Measurements from ENCODE around the gene ABCA13.

Gene ABCA13

DNA sequence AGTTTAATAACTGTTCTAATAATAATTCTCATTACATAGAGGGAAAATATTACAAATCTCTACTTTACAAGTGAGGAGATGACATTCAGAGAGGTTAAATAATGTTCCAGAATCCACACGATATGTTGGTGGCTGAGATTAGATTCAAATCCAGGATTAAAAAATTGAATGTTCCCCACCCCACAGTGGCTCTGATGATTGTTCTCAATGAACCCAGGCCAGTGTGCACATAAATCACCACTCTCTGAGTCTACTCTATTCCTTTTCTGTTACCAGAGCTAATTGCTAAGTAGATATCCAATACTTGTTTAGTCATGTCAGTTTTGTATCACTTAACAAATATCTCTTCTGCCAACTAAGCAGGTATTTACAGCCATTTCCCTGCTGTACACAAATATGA is 281.0 kb downstream of the ABCA13 start:
- DNase-seq: no peak

DNA sequence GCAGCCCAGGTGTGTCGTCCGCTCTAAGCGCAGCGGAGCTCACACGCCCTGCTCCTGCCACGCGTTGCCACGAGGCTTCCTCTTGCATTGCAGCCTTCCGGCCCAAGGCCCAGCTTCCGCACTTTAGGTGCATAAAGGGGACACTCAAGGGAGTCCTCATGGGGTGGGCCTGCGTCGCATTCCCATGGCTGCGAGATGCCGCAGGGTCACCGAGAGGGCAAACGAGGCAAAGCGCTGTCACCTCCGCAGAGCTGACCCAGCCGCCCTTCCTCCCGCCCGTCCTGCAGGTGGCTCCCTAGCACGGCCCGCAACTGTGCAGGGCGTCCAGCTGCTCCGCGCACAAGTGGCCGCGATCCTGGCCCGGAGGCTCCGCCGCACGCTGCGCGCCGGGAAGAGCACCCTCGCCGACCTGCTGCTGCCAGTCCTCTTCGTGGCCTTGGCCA is 283.5 kb downstream of the ABCA13 start:
- no peak for DNase-seq

DNA sequence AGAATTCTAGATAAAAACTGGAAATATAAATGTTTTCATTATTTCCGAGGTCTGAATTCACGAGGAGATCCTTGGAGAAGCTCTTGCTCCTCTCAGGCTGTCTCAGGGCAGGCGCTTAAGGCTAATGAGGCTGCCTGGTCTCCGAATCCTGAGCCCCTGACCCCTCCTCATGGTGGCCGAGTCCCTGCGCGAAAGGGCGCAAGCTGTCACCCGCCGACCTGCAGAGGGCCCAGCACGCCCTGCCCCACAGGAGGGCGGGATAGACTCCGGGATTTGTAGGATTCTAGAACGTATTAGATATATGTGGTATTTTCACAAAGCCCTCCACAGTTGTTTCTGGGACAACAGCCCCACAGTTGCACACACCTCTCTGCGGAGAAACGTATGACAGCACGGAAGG is 284.1 kb downstream of the ABCA13 start:
- no peak for DNase-seq

DNA sequence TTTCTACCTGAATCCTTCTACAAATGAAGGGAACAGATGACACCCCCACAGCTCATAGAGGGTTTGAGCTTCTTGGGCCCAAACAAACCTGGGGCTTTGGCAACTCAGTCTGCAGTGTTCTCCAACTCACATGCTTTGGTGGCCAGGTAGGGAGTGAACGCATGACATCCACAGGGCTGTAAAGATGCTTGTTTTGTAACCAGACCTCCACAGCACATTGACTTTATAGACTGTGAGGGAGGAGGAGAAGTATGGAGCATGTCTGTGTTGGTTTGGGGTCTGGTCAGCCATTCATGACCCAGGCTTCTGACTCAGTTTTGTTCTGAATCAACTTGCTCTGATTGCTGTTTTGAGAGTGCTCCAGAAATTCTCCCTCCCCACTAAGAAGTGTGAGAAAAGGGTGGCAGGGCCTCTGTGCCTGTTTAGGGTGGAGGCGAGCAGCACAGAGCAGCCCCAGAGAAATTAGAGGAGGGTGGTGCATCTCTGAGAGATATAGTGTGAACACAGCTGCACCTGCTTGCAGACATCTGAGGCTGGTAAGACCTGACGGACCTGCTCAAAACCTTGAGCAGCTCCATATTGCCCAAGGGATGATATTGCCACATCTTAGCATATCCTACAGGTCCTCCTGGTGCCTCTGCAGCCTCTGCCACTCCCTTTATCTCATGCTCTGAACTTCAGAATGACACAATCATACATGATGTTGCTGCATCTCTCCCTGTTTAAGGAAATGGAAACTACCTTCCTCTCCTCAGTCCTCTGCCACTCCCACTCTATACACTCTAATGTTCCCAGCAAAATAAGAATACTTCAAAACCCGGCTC is 287.7 kb downstream of the ABCA13 start:
- no peak for DNase-seq

DNA sequence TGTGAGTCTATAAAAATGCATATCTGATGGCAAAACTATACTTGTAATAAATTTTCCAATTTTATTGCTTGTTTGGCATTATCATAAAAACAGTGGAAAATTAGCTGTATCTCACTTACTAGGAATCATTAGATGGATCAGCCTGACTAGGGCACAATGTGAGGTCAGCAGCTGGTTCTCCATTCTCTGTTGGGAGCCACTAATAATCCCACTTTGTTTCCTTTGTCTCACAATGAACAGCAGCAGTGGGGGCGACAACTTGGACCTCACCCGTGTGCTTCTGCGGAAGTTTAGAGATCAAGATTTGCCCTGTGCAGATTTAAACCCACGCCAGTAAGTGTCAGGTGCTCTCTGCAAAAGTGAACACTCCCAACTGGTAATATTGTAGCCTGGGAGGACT is 295.5 kb downstream of the ABCA13 start:
- DNase-seq: no peak

DNA sequence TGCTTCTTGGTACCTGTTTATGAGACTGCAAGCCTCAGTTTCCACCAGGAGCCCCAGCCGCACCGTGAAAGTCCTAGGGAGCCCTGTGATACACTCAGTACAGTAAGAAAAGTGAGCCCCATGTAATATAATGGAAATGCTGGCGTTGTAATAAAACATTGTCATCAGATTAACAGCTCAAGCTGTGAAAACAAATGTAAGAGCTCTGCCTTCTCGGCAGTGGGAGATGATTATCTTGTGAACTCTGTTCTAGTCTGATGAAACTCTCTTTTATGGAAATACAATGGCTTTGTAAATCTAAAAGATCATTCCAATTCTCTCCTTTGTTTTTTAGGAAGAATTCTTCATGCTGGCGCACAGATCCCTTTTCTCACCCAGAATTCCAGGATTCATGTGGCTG is 299.9 kb downstream of the ABCA13 start:
- DNase-seq: no peak

DNA sequence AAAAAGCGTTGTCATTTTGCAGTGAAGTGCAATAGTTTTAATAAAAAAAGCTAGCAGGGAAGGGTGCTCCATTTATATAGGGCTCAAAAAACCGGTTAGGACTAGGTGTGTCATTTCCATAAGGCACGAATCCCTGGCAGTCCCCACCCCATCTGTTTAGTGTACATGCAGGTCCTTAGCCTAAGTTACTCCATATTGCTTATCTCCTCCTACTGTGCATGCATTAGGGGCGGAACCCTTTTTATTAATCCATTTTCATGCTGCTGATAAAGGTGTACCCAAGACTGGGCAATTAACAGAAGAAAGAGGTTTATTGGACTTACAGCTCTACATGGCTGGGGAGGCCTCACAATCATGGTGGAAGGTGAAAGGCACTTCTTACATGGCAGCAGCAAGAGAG is 301.4 kb downstream of the ABCA13 start:
- DNase-seq: no peak

DNA sequence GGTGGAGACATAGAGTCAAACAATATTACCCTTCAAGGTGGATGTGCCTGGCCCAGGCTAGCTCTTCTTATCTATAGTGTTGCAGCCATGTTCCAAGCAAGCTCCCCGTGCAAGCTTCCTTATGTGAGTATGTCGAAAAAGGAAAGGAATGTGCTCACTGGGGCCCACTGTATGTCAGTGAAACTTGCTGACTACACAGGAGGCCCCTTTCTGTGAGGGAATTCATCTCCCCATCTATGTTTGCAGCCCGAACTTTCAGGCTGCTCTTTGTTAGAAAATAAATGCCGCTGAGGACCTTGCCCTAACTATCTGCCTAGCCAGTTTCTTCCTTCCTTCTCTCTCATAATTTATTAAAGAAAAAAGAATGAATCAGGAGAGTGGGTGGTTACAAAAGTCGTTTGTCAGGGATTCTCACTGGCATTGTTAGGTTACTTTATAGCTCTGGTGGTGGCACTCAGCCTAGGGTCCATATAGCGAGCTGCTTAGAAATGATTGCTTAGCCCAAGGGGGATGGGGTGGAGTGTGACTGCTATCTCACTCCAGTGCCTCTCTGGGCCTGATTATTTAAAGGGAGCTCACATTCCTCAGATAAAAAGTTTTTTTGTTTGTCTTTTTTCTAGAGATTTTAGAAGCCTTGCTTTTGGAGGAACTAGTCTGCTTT is 302.1 kb downstream of the ABCA13 start:
- no peak for DNase-seq

DNA sequence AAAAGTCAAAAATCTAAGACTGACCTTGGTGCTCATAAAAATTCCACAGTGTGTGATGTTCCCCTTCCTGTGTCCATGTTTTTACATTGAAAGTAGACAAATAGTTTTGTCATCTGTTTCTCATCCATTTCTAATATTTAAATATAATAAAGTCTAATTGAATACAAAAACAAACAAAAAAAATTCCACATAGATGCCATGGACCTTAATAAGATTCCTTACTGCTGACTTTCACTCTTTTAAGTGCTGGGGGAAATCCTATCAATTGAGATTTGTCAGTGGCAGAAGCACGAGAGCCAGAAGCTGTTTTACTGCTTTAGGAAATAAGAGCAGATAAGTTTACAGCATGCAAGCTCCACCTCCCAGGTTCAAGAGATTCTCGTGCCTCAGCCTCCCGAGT is 310.0 kb downstream of the ABCA13 start:
- DNase-seq: no peak

DNA sequence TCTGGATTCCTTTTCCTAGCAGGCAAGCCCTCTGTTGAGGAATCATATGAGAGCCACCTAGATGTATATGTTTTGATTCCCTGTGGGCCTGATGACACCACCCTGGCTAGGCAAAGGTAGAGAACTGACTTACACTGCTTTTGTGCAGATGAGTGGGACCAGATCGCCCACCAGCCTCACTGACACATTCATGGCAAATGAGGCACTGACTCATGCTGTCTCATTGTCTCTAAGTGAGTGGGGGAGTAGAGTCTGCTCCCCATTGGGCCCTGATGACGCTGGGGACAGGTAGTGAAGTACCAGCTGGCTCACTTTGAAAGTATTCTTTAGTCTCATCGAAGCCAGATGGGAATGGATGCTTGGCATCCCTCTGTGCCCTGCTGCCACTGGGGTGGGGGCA is 326.3 kb downstream of the ABCA13 start:
- peak; percentile 4 for DNase-seq

DNA sequence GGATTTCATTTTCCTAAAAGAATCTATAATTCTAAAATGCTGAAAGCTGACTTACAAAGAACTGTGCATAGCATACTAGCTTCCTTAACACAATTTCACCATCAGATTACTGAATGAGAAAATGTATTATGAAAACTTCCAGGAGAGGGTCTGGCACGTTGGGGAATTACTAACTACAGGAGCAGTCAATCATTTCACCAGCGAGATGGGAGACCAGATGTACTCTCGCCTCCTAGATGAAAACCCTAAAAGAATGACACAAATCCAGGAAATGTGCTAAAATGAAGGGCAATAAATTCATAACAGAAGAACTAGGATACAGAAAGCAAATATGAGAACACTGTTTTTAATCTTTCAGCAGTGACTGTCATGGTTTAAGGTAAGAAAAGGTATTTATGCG is 330.8 kb downstream of the ABCA13 start:
- no peak for DNase-seq

DNA sequence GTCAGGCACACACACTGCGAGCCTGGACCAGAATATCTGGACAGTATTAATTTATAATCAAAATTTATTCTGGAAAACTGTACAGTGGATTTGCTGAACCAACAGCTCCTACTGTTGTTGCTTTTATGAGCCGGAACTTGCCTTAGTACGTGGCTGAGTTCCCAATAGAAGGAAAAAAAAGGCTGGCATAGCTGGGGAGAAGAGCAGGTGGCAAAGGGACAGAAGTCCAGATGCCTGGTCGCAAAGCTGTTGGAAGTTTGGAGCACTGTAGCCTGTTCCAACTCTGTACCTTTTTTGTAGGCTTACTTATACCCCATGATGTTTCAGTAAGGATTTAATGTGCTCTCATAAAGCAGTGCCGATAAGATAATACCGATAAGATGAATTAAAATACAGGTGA is 333.8 kb downstream of the ABCA13 start:
- DNase-seq: no peak

DNA sequence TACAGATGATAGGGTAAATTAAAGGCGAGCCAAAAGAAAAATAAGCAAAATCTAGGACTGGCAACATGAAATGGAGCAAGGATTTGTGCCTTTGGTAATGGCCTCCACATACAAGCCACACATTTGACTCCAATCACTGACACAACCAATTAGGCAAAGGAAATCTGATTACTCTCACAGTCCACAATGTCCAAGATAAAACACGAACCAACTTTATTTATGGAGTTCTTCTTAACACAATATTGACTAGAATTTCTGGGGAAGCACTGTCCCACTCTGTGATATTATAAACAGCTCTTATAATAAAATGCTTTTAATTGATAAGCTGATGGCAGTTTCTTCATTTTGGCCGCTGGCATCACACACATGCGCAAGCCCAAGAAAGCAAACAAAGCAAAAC is 334.2 kb downstream of the ABCA13 start:
- no peak for DNase-seq

DNA sequence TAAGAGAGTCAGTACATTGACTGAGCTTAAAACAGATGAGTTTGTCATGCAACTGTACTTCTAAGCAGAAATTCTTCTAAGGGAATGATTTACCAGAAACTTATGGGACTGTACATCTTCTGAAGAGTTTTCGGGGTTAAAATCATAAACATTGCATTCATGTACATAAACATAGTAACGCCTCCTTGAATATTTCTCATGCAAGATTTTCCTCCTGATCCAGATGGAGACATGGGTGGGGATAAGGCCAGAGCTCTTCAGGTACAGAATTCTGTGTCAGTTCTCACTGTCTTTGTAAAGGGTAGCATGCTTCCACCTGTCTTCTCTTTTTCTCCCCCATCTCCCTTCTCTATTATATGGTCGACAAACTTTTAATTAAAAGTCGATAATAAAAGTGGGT is 335.3 kb downstream of the ABCA13 start:
- DNase-seq: no peak

DNA sequence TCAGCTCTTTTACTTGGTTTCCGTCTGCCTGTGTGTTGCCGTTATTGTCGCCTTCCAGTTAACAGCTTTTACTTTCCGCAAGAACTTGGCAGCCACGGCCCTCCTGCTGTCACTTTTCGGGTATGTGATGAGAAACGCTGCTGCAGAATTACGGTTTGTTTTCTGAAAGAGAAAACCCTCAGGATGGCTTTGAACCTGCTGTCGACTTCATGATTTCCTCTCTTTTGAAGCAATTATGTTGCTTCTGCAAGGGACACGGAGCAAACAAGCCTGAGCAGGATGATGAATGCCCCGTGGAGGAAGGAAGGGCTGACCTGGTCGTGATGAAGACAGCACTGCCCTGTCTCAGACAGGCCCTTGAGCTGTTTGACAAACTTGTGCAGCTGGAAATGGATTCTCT is 339.8 kb downstream of the ABCA13 start:
- no peak for DNase-seq

DNA sequence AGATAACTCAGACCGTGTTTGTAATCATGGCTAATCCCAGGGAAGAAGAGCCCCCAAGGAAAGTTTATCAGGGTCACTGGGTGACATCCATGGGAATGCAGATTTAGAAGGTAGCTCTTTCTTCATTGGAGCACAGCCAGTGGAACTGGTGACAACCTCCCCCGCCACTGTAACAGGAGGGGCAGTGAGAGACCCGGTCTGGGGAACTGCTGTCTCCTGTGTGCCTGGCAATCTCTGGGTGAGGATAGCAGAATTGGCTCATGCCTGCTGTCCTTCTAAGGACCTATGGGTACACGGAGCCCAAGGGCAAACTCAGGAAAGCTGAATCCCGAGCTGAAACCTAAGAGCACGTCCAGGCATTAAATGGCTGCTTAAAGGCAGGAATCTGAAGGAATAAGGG is 341.6 kb downstream of the ABCA13 start:
- DNase-seq: no peak

DNA sequence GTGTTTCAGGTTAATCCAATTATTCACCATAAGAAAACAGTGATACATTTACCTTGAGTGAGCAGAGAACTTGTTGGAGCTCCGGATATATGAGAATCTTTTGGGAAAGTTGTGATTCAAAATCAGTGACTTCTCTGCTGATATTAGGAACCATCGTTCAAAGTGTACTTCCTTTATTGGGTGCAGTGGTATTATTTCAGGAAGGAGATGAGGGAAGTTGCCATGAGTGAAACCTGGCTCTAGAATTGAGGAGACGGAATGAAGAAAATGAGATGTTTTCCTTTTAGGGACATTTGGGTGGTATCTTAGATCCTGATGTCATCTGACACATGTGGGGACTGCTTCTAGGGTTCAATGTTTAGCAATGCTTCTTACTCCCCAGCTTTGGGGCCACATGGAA is 343.9 kb downstream of the ABCA13 start:
- DNase-seq: no peak

DNA sequence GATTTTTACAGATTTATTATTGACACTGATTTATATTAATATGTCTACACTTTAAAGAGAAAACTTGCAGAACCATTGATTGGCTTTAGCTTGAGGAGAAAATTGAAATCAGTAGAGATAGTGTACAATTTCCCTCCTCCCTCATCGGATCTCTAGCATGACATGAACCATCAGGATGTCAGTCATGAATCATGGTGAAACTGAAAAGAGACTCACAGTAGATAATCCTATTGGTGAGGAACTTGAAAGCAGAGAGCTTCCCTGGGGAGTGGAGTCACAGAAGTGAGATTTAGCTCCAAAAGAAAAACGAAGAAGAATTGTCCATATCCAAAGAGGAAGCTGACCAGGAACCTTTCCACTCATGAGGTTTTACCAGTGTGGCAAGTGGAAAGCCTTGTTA is 346.8 kb downstream of the ABCA13 start:
- DNase-seq: no peak

DNA sequence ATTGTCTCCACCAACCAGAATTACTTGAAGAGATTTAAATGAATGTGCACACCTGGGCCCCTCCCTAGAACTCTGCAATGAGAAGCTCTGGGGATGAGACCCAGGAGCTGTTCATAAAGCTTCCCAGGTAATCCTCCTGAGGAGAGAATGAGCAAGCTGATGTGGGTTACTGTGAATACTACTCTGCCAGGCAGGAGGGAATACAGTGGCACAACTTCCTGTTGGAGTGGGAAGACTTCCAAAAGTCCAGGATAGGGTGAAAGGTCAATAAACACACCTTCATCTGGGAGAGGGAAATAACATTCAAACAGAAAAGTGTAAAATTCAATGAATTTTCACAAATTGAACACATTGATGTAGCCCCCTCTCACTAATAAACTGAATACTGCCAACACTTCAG is 351.4 kb downstream of the ABCA13 start:
- no peak for DNase-seq

DNA sequence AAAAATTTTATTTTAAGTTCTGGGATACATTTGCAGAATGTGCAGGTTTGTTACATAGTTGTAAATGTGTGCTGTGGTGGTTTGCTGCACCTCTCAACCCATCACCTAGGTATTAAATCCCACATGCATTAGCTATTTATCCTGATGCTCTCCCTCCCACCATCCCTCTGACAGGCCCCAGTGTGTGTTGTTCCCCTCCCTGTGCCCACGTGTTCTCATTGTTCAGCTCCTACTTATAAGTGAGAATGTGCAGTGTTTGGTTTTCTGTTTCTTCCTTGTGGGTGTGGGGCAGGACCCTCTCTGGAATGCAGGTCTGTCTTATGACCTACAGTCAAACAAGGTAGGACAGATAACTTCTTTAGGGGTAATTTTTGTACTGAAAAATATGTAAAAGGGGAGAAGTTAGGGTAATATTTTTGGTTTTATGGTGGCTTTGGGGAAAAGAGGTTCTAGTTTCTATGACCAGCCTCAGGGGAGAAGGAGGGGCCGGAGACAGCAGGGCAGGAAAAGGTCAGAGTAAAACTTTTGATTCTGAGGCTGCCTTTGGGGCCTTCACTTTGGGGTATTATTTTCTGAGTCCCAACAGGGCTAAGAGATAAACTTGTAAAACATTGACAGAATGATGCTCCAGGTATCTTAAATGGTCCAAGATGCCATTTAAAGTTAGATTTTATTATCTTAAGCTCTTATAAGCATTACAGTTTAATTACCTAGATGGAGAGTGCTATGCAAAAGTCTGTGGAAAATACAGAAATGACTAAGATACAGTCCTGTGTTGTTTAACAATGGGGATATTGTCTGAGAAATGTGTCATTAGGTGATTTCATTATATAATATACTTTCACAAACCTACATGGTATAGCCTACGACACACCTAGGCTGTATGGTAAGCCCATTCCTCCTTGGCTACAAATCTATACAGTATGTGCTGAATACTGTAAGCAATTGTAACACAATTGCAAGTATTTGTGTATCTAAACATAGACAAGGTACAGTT is 354.8 kb downstream of the ABCA13 start:
- DNase-seq: no peak

DNA sequence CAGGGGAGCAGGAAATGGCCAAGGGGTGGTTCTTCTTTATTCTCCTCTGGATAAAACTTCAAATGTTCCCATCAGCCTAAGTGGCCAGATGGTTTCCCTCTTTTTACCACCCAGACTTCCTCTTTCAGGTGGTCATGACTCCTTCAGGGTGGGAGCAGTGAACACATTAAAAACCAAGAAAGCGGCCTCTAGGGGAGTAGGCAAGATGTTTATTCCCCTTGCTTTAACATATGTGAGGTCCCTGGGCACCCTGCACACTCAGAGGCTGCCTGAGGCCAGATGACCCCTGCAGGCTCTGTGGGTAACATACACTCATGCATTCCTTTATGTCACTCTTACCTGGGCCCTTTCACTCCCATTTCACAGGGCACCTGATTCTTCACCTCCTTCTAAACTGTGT is 357.4 kb downstream of the ABCA13 start:
- DNase-seq: no peak

DNA sequence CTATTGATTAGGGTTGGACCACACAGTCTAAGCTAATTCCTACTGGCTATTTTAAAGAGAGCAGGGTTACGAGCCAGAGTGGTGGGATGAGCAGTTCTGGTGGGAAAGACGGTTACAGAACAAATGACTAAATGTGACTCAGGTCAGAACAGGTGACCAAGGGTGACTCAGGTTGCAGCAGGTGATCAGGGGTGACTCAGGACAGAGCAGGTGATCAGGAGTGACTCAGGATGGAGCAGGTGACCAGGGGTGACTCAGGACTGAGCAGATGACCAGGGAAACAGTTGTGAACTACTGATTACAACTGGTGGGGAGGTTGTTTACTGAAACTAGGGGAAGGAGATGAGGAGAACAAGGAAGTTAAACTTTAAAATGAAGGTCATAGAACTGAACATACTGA is 366.3 kb downstream of the ABCA13 start:
- no peak for DNase-seq

DNA sequence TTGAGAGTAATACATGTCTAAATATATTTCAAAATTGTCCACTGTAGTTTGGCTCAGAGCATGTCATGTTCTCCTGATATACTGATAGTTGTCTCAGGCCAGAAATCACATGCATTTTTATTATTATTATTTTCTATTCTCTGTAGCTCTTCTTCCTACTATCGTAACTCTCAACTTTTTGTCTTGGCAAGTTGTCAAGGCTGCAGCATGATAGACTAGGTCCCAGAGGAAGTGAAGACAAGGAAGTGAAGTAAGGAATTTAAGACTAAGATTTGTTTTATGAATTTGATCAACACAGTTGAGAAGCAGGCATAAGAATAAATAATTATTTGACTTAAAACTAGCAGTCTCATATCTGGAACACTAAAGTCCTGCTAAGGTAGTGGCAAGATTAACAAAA is 369.5 kb downstream of the ABCA13 start:
- no peak for DNase-seq

DNA sequence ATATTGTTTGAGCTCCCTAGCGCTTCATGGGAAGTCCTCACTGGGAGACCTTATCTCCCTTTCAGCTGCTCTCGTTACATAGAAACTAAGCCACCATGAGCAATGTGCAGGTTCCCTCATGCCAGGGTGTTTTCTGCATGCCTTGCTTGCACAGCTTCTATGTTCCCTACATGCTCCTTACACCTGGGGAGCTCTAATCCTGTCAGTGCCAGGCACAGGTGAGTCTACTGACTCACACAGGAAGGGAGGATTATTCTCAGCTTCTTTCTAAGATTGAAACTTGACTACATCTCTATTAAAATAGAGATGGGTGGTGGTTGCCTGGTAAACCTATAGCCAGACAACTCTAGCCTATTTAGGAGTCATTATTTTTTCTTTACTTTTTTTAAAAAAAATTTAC is 377.4 kb downstream of the ABCA13 start:
- no peak for DNase-seq

Data from activated CD4-positive, alpha-beta T cell treated with anti-CD3 and anti-CD28 coated beads for 48 hours (primary cell).